Neural cell (in vitro differentiated cells): ENCODE results near the gene RPS19BP1.

Source experiments
- CTCF ChIP-seq: fragments of 450-650 bp; IDR thresholded peaks from 2 replicates; pipeline ENCODE4 v1.5.1; 2014; ENCODE audit warnings: antibody characterized with exemption, mild to moderate bottlenecking, moderate library complexity; ENCODE audit not compliant: poor library complexity, severe bottlenecking
- EZH2 ChIP-seq: fragments of 200-600, 300-800 bp; shearing (Covaris generic), sonication (generic); IDR thresholded peaks from 2 replicates; pipeline ENCODE4 v1.6.1; 2014; ENCODE audit warnings: antibody characterized with exemption, low read length, borderline replicate concordance, mild to moderate bottlenecking; ENCODE audit not compliant: insufficient read depth, poor library complexity, severe bottlenecking
- REST ChIP-seq: IDR thresholded peaks from 2 replicates; pipeline ENCODE4 v1.6.1; 2012; ENCODE audit warnings: borderline replicate concordance

GRCh38 chr22:39560127-39560526 lies 27.6 kb upstream of the RPS19BP1 start:
- TF ChIP-seq REST (no peak), EZH2 (no peak), CTCF (no peak)
